Psoas muscle (tissue), 8 donors: ENCODE results near the gene ADA. TPM values are rescaled to one million over a fixed set of nuclear protein-coding genes. Genes with fewer than 3 reads are reported as not detected.
A peak's percentile ranks its signal among the peaks of the same experiment; 100 is the strongest.

Experiments
- ATAC-seq, 4 donors: fragments of 200-7000 bp; cut with Tn5 transposase; one replicate each; pipeline ENCODE4 v1.9.1; 2020; ENCODE audit warnings: moderate library complexity in 3 of 4, mild to moderate bottlenecking in 2 of 4
- DNase-seq, 2 donors: peaks; one replicate each; pipeline ENCODE4 v3.0.0-alpha.2; 2020
- H3K27ac ChIP-seq: fragments of 200-600 bp; one replicate; pipeline ENCODE4 v1.8.0; 2022
- H3K27me3 ChIP-seq, 3 donors: fragments of 200-600 bp in 1 of 3; one replicate each; pipeline versions ENCODE4 v1.6.1 to v1.8.0; 2013 to 2022; ENCODE audit warnings: low read length in 2 of 3, mild to moderate bottlenecking in 2 of 3, moderate library complexity in 1 of 3; ENCODE audit not compliant: insufficient read depth in 3 of 3
- H3K36me3 ChIP-seq, 2 donors: fragments of 200-600 bp in 1 of 2; one replicate each; pipeline versions ENCODE4 v1.6.1 to v1.8.0; 2013 to 2022; ENCODE audit warnings: low read depth in 1 of 2, mild to moderate bottlenecking in 1 of 2, moderate library complexity in 1 of 2; ENCODE audit not compliant: insufficient read depth in 1 of 2
- H3K4me1 ChIP-seq: fragments of 200-600 bp; one replicate; pipeline ENCODE4 v1.8.0; 2022
- H3K4me3 ChIP-seq: fragments of 200-600 bp; one replicate; pipeline ENCODE4 v1.8.0; 2022; ENCODE audit warnings: mild to moderate bottlenecking
- H3K9me3 ChIP-seq: fragments of 200-600 bp; one replicate; pipeline ENCODE4 v1.8.0; 2022
- CTCF ChIP-seq: fragments of 200-600 bp; IDR thresholded peaks from one replicate; pipeline ENCODE4 v1.8.0; 2022; ENCODE audit warnings: antibody characterized with exemption
- WGBS, 3 donors: extraction: QIAGEN DNeasy Blood & Tissue Kit; methylation state at CpG; one replicate each; pipeline versions ENCODE4 v1.1.6 to v1.1.7; 2013; 5-methylcytosine and 5-hydroxymethylcytosine counted together
- intact Hi-C, 2 donors: fragments of 100-400 bp; cut with DNase I; formaldehyde crosslinking; loops; one replicate each; pipeline versions ENCODE4 v1.11.0 to v1.14.2; 2022
- polyA plus RNA-seq, 3 donors: library from polyadenylated mRNA; stranded (reverse); fragments of 200-250 nt; gene quantifications; one replicate each; pipeline ENCODE4 v1.2.3, GENCODE V29; 2013
- total RNA-seq, 4 donors: library from RNA; stranded (reverse); fragmentation: NEBNext Ultra II Directional in 2 of 4; extraction: Animal tissue kit (Norgen Biotek cat#: 25700) in 2 of 4; gene quantifications; one replicate each; pipeline versions ENCODE4 v1.2.1 to v1.2.4, GENCODE V29; 2021 to 2023
- donor health status: healthy with polysubstance abuse.
- donor health status: DM: no; HTN: no; CAD: no; lungs with moderate emphysema.
- donor health status: Bipolar disorder and iron deficiency.
- donor health status: healthy.
- donor health status: DM: yes; HTN: yes; CAD: no.
- donor health status: DM: no; HTN: no; CAD: no.
- donor health status: DM: no; HTN: no; CAD: no.
- donor health status: DM: yes; HTN: yes; CAD: no.

ADA gene
- total and polyA plus RNA-seq, 7 donors = 3.3 to 5.8 (median 4.2) TPM

- ATAC-seq (no peak), DNase-seq (no peak)
- Histone ChIP-seq H3K36me3 (no peaks in the 10 kb centered on the region), H3K27ac (no peak overlapping the region), H3K9me3 (no peaks in the 10 kb centered on the region), H3K4me3 (no peak overlapping the region), H3K27me3 (no peaks in the 10 kb centered on the region), H3K4me1 (peaks cover 20% of the 10 kb centered on the region)
- intact Hi-C loops = loop anchor here in 1 of 2 donors (10.0 kb wide), 1 partner anchor 472 kb away; the partner anchor contains the start of gene OSER1
- TF ChIP-seq CTCF = no peak
- WGBS, 3 donors = 84 to 92% (median 88%) methylated on average over 4 of the region's 4 CpGs
These were observed 35.4 kb upstream of the ADA start for GRCh38 chr20:44686934-44687333.

DNA sequence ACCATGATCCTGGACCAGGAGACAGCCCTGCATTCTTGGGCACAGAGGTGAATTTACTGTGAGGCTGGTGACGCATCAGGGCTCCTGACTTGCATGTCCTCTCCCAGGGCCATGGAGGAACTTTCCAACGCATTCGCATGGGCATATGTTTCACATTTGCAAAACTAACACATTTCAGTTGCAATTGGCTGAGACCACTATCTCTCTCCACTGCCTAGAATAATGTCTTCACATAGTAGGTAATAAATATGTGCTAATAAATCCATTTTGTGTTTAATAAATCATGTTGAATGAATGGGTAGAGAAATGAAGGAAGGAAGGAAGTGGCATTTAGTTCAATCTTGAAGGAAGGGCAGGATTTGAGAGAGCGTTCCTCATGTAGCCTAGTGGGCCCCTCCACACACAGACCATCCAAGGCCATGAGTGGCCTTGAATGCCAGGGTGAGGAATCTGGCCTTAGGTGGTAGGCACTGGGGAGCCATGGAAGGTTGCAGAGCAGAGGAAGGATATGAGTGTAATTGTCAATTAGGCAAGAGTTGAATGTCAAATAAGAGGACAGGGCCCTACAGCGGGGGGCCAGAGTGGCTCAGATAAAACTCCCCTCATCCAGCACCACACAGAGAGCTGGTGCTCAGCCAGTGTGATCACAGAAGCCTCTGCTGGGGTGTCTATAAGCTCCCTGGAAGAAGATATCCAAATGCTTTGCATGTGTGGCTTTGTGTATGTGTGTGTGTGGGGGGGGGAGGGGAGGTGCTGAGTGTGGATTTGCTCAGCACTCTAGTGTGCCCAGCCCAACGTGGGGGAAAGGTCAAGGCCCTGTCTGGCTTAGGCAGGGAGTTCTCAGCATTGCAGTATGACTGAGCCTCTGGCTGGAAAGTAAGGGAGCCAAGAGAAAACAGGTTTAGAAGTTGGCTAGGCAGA is 32.8 kb upstream of the ADA start:
- Histone ChIP-seq H3K4me1 (peaks cover 7% of the 10 kb centered on the region), H3K27ac (no peak overlapping the region), H3K36me3 (no peaks in the 10 kb centered on the region), H3K4me3 (no peak overlapping the region), H3K9me3 (peaks cover 5% of the 10 kb centered on the region), H3K27me3 (no peaks in the 10 kb centered on the region)
- intact Hi-C loops = loop anchor here (2.0 to 10.0 kb wide), 4 partner anchors 182 to 470 kb away; partner anchors contain the start of gene OSER1 (in 1 of the 2)
- ATAC-seq = peak in 3 of 4 donors; percentile 6 to 47 (median 40)
- DNase-seq = peak in 1 of 2 donors; percentile 37
- no peak for TF ChIP-seq CTCF
- WGBS, 3 donors = 76 to 79% (median 77%) methylated on average over 6 of the region's 6 CpGs

DNA sequence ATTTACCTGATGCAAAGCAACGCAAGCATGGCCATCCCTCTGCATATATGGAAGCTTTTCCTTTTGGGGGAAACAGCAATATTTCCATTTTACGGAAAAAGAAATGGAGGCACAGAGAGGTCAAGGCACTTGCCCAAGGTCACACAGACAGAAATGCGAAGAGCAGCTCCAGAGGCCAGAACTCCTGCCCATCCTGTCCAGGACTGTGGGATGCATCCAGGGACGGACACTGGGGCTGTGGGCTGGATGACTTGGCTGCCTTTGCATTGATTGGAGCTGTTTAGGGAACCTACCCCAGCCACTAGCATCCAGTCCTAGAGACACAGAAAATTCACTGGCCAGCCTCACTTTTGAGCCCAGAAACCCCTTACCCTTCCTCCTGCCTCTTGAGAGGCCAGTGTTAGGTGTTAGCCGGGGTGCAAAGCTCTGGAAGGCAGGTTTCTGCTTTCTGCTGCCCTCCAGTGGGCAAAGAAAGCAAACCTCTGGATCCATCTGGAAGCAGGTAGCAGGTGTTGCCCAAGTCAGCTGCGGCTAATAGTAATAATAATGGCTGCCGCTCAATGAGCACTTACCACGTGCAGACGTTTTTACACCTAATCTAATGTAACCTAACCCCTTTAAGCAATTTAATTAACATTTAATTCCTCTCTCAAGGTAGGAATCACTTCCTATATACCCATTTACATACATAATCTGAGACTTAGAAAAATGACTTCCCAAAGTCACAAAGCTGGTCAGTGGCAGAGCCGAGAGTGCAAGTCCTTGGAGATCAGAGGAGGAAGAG is 32.0 kb upstream of the ADA start:
- no peak for DNase-seq
- Histone ChIP-seq H3K27ac (no peak overlapping the region), H3K4me1 (peaks cover 7% of the 10 kb centered on the region), H3K27me3 (no peaks in the 10 kb centered on the region), H3K9me3 (peaks cover 5% of the 10 kb centered on the region), H3K36me3 (no peaks in the 10 kb centered on the region), H3K4me3 (no peak overlapping the region)
- intact Hi-C loops = loop anchor here (2.0 to 10.0 kb wide), 4 partner anchors 183 to 469 kb away; partner anchors contain the start of gene OSER1 (in 1 of the 2)
- peak; percentile 67 for TF ChIP-seq CTCF
- ATAC-seq = peak; percentile 52 to 77 (median 60)
- WGBS, 3 donors = 36 to 55% (median 52%) methylated on average over 10 of the region's 10 CpGs

DNA sequence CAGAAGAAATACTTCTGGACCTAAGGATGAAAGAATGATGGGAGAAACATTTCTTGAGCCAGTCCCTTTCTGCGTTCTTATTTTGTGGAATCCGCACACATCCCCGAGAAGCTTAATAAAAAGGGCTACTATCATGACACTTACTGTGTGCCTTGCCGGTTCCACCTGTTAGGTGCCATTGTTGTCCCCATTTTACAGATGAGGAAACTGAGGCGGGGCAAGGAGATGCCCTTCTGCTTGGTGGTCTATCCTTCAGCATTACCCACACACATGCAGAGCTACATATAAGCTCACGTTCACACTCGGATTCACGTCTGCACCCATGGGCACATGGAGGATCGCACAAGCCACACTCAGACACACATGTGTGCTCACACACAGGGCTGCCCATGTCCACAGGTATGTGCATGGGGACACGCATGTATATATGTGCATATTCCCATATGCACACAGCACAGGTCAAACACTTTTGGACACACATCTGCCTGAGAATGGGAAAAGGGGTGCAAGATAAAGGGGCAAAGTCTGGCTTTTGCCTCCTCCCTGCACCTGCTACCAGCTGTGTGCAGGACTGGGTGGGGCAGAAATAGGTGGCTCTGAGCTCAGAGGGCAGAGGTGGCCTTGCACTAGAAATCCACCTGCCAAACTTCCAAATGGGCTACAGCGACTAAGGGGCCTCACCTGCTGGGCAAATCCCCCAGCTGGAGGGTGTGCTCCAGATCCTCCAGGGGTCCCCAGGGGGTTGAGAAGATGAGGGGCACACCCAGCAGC is 30.5 kb upstream of the ADA start:
- ATAC-seq = no peak
- no peak overlapping the region for H3K4me3 ChIP-seq
- peaks cover 5% of the 10 kb centered on the region for H3K9me3 ChIP-seq
- no peak for TF ChIP-seq CTCF
- H3K36me3 ChIP-seq = no peaks in the 10 kb centered on the region
- no peak overlapping the region for H3K27ac ChIP-seq
- H3K4me1 ChIP-seq = peaks cover 7% of the 10 kb centered on the region
- intact Hi-C loops = loop anchor here (5.0 to 10.0 kb wide), 3 partner anchors 185 to 467 kb away; partner anchors contain the start of gene OSER1 (in 1 of the 2)
- WGBS, 3 donors = 91 to 93% (median 92%) methylated on average over 11 of the region's 11 CpGs
- DNase-seq = no peak
- no peaks in the 10 kb centered on the region for H3K27me3 ChIP-seq
